Right lobe of liver (tissue), 6 donors: ENCODE results near the gene COX18. TPM values are rescaled to one million over a fixed set of nuclear protein-coding genes. Genes with fewer than 3 reads are reported as not detected.

Experiments
- ATAC-seq, 4 donors: fragments of 200-7000 bp; cut with Tn5 transposase; one replicate each; pipeline ENCODE4 v1.9.1; 2020; ENCODE audit warnings: mild to moderate bottlenecking in 4 of 4, moderate library complexity in 4 of 4
- DNase-seq, 3 donors: peaks; one replicate each; pipeline ENCODE4 v3.0.0-alpha.2; 2020
- H3K27ac ChIP-seq, 3 donors: fragments of 200-600 bp; one replicate each; pipeline ENCODE4 v1.8.0; 2022
- H3K27me3 ChIP-seq, 2 donors: fragments of 200-600 bp; one replicate each; pipeline ENCODE4 v1.8.0; 2022
- H3K36me3 ChIP-seq, 4 donors: fragments of 200-600 bp; sonication (generic) in 1 of 4; one replicate each; pipeline versions ENCODE4 v1.5.1 to v1.8.0; 2017 to 2022; ENCODE audit warnings: control low read depth in 1 of 4
- H3K4me1 ChIP-seq, 4 donors: fragments of 200-600 bp; sonication (generic) in 1 of 4; one replicate each; pipeline versions ENCODE4 v1.5.1 to v1.8.0; 2017 to 2022; ENCODE audit warnings: control low read depth in 1 of 4
- H3K4me3 ChIP-seq, 3 donors: fragments of 200-600 bp; one replicate each; pipeline ENCODE4 v1.8.0; 2022
- H3K9me3 ChIP-seq, 4 donors: fragments of 200-600 bp; sonication (generic) in 1 of 4; one replicate each; pipeline versions ENCODE4 v1.5.1 to v1.8.0; 2017 to 2022; ENCODE audit warnings: control low read depth in 1 of 4
- POLR2A ChIP-seq: fragments of 450-650 bp; IDR thresholded peaks from one replicate; pipeline ENCODE4 v1.6.1; 2017; ENCODE audit warnings: antibody characterized with exemption, mild to moderate bottlenecking
- WGBS: methylation state at CpG from one replicate; pipeline ENCODE4 v1.1.6; 2018; ENCODE audit warnings: low coverage, low lambda C conversion rate; ENCODE audit not compliant: insufficient coverage; ENCODE audit errors: missing lambda C conversion rate; 5-methylcytosine and 5-hydroxymethylcytosine counted together
- intact Hi-C, 2 donors: fragments of 100-400 bp; cut with DNase I; formaldehyde crosslinking; loops; one replicate each; pipeline versions ENCODE4 v1.11.2 to v1.14.1; 2022
- total RNA-seq, 6 experiments: library from RNA; depleted of rRNA in 2 of 6; stranded (reverse); fragments of >200 nt in 2 of 6; fragmentation: NEBNext Ultra II Directional in 3 of 6; extraction: Animal tissue kit (Norgen Biotek cat#: 25700) in 3 of 6; gene quantifications; one replicate each; pipeline versions ENCODE4 v1.1.0 to v1.2.4, GENCODE V29; 2016 to 2023
- TF ChIP-seq, protein P1 (sequence below), 4 donors: fragments of 200-600 bp in 3 of 4; fragments of 450-650 bp in 1 of 4; IDR thresholded peaks; one replicate each; pipeline versions ENCODE4 v1.5.1 to v1.8.0; 2016 to 2022; ENCODE audit warnings: antibody characterized with exemption in 4 of 4, mild to moderate bottlenecking in 2 of 4
- donor health status: DM: no; HTN: yes; CAD: no.
- donor health status: DM: no; HTN: no; CAD: no.
- donor health status: DM: no; HTN: no; CAD: no.
- donor health status: DM: no; HTN: yes; CAD: no.
- donor health status: DM: no; HTN: yes; CAD: no.

COX18 gene
- total RNA-seq, 6 experiments from 2014 or later = 12.4 to 28.9 (median 17.0) TPM

DNA sequence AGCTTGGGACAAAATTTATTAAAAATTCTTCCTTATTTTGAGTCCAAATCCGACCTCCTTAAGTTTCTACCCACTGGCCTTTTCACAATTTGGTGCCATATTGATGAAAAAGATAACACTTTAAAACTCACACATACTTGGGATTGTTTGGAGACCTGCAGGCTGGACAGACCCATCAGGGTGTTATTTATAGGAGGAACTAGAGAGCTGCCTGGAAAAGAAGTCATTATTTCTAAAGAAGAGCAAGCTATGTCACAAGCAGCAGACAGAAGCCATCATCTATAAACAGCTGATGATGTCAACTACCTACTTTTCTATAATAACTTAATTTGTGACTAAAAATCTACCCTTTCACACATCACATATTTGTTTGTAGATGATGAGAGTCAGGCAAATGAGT lies 56.2 kb downstream of the COX18 start:
- H3K9me3 ChIP-seq = no peaks in the 10 kb centered on the region
- TF ChIP-seq, protein P1, sequence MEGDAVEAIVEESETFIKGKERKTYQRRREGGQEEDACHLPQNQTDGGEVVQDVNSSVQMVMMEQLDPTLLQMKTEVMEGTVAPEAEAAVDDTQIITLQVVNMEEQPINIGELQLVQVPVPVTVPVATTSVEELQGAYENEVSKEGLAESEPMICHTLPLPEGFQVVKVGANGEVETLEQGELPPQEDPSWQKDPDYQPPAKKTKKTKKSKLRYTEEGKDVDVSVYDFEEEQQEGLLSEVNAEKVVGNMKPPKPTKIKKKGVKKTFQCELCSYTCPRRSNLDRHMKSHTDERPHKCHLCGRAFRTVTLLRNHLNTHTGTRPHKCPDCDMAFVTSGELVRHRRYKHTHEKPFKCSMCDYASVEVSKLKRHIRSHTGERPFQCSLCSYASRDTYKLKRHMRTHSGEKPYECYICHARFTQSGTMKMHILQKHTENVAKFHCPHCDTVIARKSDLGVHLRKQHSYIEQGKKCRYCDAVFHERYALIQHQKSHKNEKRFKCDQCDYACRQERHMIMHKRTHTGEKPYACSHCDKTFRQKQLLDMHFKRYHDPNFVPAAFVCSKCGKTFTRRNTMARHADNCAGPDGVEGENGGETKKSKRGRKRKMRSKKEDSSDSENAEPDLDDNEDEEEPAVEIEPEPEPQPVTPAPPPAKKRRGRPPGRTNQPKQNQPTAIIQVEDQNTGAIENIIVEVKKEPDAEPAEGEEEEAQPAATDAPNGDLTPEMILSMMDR (IDR thresholded peaks at IDR 0.05) = no peak
- no peak for TF ChIP-seq POLR2A
- no peaks in the 10 kb centered on the region for H3K4me1 ChIP-seq
- H3K4me3 ChIP-seq = no peak overlapping the region
- H3K36me3 ChIP-seq = no peaks in the 10 kb centered on the region
- ATAC-seq = no peak
- intact Hi-C loops = loop anchor here in 1 of 2 donors (10.0 kb wide), 1 partner anchor 309 kb away; no protein-coding TSS in a partner anchor
- WGBS = 63% methylated on average over 1 of the region's 1 CpG
- DNase-seq = no peak
- no peaks in the 10 kb centered on the region for H3K27me3 ChIP-seq
- H3K27ac ChIP-seq = no peak overlapping the region

DNA sequence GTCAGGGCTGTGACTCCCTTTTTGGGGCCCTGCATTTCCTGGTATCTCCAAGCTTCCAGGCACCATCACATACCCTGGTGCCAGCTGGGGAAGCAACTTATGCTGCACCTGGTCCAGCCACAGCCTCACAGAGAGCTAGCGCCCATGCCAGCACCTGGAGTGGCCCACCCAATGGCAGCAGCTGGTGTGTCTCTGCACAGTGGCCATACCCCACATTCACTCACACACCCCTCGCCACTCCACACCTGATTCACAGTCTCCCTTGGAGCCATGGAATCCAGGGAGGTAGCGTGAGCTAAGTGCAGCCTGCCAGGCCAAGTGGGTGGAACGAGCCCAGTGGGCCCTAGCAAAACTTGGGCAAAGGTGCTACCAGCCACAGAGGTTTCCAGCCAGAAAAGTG lies 56.8 kb downstream of the COX18 start:
- no CpG with 5 or more reads among the region's 4 CpGs for WGBS
- ATAC-seq (peak in 1 of 4 donors; percentile 43), DNase-seq (no peak)
- Histone ChIP-seq H3K4me3 (no peak overlapping the region), H3K27me3 (no peaks in the 10 kb centered on the region), H3K4me1 (no peaks in the 10 kb centered on the region), H3K36me3 (no peaks in the 10 kb centered on the region), H3K27ac (no peak overlapping the region), H3K9me3 (no peaks in the 10 kb centered on the region)
- TF ChIP-seq, protein P1 (IDR thresholded peaks at IDR 0.05) = no peak
- no peak for TF ChIP-seq POLR2A
- intact Hi-C loops = loop anchor here in 1 of 2 donors (10.0 kb wide), 1 partner anchor 308 kb away; no protein-coding TSS in a partner anchor

DNA sequence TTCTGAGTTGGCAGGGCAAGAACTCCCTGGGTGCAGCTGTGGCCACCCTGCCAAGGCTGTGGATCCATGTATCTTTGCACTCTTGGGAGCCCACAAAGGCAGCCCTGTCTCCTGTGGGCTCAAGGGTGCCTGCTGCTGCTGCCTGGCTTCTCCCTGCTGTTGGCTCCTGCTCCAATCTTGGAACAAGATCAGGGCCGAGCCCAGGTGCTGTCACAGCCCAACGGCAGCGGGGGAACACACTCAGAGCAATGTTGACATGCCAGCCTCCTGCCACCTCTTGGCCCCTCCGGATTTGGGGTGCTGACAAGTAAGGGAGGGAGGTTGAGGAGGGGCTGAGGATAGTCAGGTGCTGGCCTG lies 57.9 kb downstream of the COX18 start:
- ATAC-seq = no peak
- WGBS = 80% methylated on average over 1 of the region's 4 CpGs

DNA sequence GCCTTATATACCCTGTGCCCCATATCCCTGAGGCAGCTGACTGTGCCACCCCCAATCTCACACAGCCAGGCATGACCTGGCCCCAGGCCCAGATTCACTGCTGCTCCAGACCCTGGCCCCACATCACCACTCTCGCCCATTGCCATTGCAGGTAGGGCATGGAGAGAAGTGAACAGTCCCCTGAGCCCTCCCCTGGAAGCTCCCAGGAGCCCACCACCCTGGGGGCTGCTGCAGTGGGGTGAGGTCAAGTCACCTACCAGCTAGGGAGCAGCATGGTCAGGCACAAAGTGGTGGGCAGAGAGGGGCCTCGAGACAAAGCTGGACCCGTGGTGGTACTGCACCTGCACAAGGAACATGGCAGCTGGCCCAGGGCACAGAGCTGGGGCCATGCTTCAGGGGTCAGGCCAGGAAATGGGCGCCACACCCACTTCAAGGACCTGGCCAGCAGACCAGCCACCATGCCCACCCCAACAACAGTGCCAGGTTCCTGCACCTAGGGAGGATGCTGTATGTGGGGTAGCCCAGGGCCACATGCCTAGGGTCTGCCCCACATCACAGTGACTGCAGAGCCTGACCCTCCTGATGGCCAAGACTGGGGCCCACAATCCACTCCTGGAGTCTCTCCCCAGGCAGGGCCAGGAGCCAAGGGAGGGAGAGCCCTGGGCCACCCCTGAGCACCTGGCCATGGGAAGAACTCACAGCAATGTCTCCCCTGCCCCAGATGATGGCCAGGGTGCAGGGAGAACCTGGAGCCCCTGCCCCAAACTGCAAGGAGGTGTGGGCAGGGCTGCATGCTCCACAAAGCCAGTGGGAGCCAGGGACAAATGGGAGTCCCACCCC lies 58.5 kb downstream of the COX18 start:
- DNase-seq (no peak), ATAC-seq (peak in 1 of 4 donors; percentile 36)
- no peaks in the 10 kb centered on the region for H3K9me3 ChIP-seq
- no peak for TF ChIP-seq POLR2A
- TF ChIP-seq, protein P1 (IDR thresholded peaks at IDR 0.05) = no peak
- H3K4me1 ChIP-seq = no peaks in the 10 kb centered on the region
- H3K27me3 ChIP-seq = no peaks in the 10 kb centered on the region
- H3K36me3 ChIP-seq = no peaks in the 10 kb centered on the region
- H3K4me3 ChIP-seq = no peak overlapping the region
- intact Hi-C loops = loop anchor here in 1 of 2 donors (10.0 kb wide), 1 partner anchor 306 kb away; no protein-coding TSS in a partner anchor
- H3K27ac ChIP-seq = no peak overlapping the region
- no CpG with 5 or more reads among the region's 4 CpGs for WGBS

More for the DNA sequence above, 57.9 kb downstream of the COX18 start:
- Histone ChIP-seq H3K27me3 (no peaks in the 10 kb centered on the region), H3K27ac (no peak overlapping the region), H3K4me1 (no peaks in the 10 kb centered on the region), H3K4me3 (no peak overlapping the region), H3K9me3 (no peaks in the 10 kb centered on the region), H3K36me3 (no peaks in the 10 kb centered on the region)
- intact Hi-C loops = loop anchor here in 1 of 2 donors (10.0 kb wide), 1 partner anchor 307 kb away; no protein-coding TSS in a partner anchor
- DNase-seq = no peak
- TF ChIP-seq POLR2A = no peak
- TF ChIP-seq, protein P1 (IDR thresholded peaks at IDR 0.05) = no peak
